HCT116 (cell line): Measurements from ENCODE around the gene TARS1. TPM values are rescaled to one million over a fixed set of nuclear protein-coding genes. Genes with fewer than 3 reads are reported as not detected.

Experiments
- ATAC-seq: fragments of 200-7000 bp; cut with Tn5 transposase; 2 replicates; pipeline ENCODE4 v1.9.1; 2020; ENCODE audit warnings: mild to moderate bottlenecking, moderate library complexity
- BruUV-seq: library from RNA; stranded (reverse); fragments of 400-500 nt; replicated peaks from 2 replicates; lab custom pipeline; 2021; lab: Mats Ljungman, UMichigan
- CTCF ChIA-PET: fragments of 300-600 bp; sonication (Branson Sonifier 250); formaldehyde crosslinking; loops from one replicate; lab custom pipeline; 2021; ENCODE audit warnings: antibody characterized with exemption; lab: Charles Lee
- POLR2A ChIA-PET: fragments of 300-600, 350-600 bp; sonication (Branson Sonifier 250); formaldehyde crosslinking; loops from one replicate; lab custom pipeline; 2021; ENCODE audit warnings: antibody characterized with exemption; lab: Charles Lee
- RAD21 ChIA-PET, 2 experiments: fragments of 300-600 bp; sonication (Branson Sonifier 250); formaldehyde crosslinking; loops; one replicate each; lab custom pipeline; 2023; ENCODE audit warnings: low total read pairs in 2 of 2; ENCODE audit not compliant: uncharacterized antibody in 2 of 2, unreplicated experiment in 2 of 2, low non-redundant PET in 1 of 2; lab: Charles Lee
- DNase-seq: peaks from one replicate; pipeline ENCODE4 v3.0.0-alpha.2; 2010; ENCODE audit warnings: low read depth, low spot score
- H2AFZ ChIP-seq: fragments of 200-600 bp; shearing (Covaris generic), sonication (generic); 2 replicates; pipeline ENCODE4 v1.6.1; 2017; ENCODE audit warnings: low read depth, mixed run types, mixed read lengths, antibody characterized with exemption, low read length; ENCODE audit not compliant: poor library complexity, severe bottlenecking
- H3K27ac ChIP-seq: 2 replicates; pipeline ENCODE4 v1.5.1; 2012; ENCODE audit warnings: low read depth, low read length
- H3K27me3 ChIP-seq: fragments of 200-600 bp; sonication (generic); 2 replicates; pipeline ENCODE4 v1.6.1; 2016; ENCODE audit warnings: mixed run types, low read length, mixed read lengths; ENCODE audit not compliant: insufficient read depth
- H3K36me3 ChIP-seq, 2 experiments: fragments of 200-500 bp in 1 of 2; fragments of 200-600 bp in 1 of 2; sonication (Bioruptor generic) in 1 of 2; sonication (generic) in 1 of 2; 2 replicates each; pipeline versions ENCODE4 v1.5.1 to v1.6.1; 2014 to 2016; ENCODE audit warnings: low read length in 2 of 2, inconsistent platforms in 1 of 2, mixed read lengths in 1 of 2, mixed run types in 1 of 2; ENCODE audit not compliant: insufficient read depth in 2 of 2, control insufficient read depth in 1 of 2
- H3K4me1 ChIP-seq, 2 experiments: fragments of 200-600 bp in 1 of 2; sonication (generic) in 1 of 2; 2 replicates each; pipeline versions ENCODE4 v1.5.1 to v1.6.1; 2012 to 2017; ENCODE audit warnings: low read length in 2 of 2, inconsistent platforms in 1 of 2, mild to moderate bottlenecking in 1 of 2, mixed read lengths in 1 of 2, mixed run types in 1 of 2, moderate library complexity in 1 of 2; ENCODE audit not compliant: insufficient read depth in 2 of 2, control insufficient read depth in 1 of 2
- H3K4me2 ChIP-seq: fragments of 200-600 bp; sonication (generic); 2 replicates; pipeline ENCODE4 v1.6.1; 2017; ENCODE audit warnings: mixed run types, low read length, mixed read lengths
- H3K4me3 ChIP-seq, 2 experiments: fragments of 200-600 bp in 1 of 2; sonication (generic) in 1 of 2; replicated peaks in 1 of 2; 2 replicates each; pipeline ENCODE4 v1.5.1; 2011 to 2016; ENCODE audit warnings: low read length in 2 of 2, control low read depth in 1 of 2, low read depth in 1 of 2, mild to moderate bottlenecking in 1 of 2, mixed read lengths in 1 of 2, mixed run types in 1 of 2
- H3K79me2 ChIP-seq: fragments of 200-600 bp; sonication (generic); 2 replicates; pipeline ENCODE4 v1.6.1; 2017; ENCODE audit warnings: mild to moderate bottlenecking, mixed run types, low read length, moderate library complexity, mixed read lengths; ENCODE audit not compliant: insufficient read depth
- H3K9ac ChIP-seq: fragments of 200-600 bp; sonication (generic); 2 replicates; pipeline ENCODE4 v1.6.1; 2016; ENCODE audit warnings: low read length, mixed read lengths
- H3K9me2 ChIP-seq: fragments of 200-600 bp; sonication (generic), shearing (Covaris generic); 2 replicates; pipeline ENCODE4 v1.6.1; 2017; ENCODE audit warnings: mixed run types, mild to moderate bottlenecking, moderate library complexity; ENCODE audit not compliant: insufficient read depth
- H3K9me3 ChIP-seq, 2 experiments: fragments of 200-500 bp in 1 of 2; fragments of 200-600 bp in 1 of 2; sonication (Bioruptor generic) in 1 of 2; sonication (generic) in 1 of 2; 2 replicates each; pipeline ENCODE4 v1.6.1; 2014 to 2017; ENCODE audit warnings: low read length in 2 of 2, mixed read lengths in 2 of 2, inconsistent platforms in 1 of 2, low read depth in 1 of 2, mild to moderate bottlenecking in 1 of 2, mixed run types in 1 of 2, moderate library complexity in 1 of 2; ENCODE audit not compliant: control insufficient read depth in 1 of 2, insufficient read depth in 1 of 2
- H4K20me1 ChIP-seq: fragments of 200-600 bp; sonication (generic), shearing (Covaris generic); 2 replicates; pipeline ENCODE4 v1.6.1; 2017; ENCODE audit warnings: mixed run types, mild to moderate bottlenecking, moderate library complexity; ENCODE audit not compliant: insufficient read depth
- ATF3 ChIP-seq: IDR thresholded peaks from 2 replicates; pipeline ENCODE4 v1.6.1; 2012
- CBX3 ChIP-seq: IDR thresholded peaks from 2 replicates; pipeline ENCODE4 v1.6.1; 2012; ENCODE audit warnings: low read depth
- CEBPB ChIP-seq: IDR thresholded peaks from 2 replicates; pipeline ENCODE4 v1.6.1; 2012; ENCODE audit warnings: low read depth
- CTCF ChIP-seq, 3 experiments: fragments of 200-600 bp in 1 of 3; sonication (generic) in 1 of 3; IDR thresholded peaks in 2 of 3; conservative IDR thresholded peaks in 1 of 3; 2 replicates each; pipeline ENCODE4 v1.5.1; 2012 to 2017; ENCODE audit warnings: low read depth in 2 of 3, low read length in 2 of 3, antibody characterized with exemption in 1 of 3, borderline replicate concordance in 1 of 3, control low read depth in 1 of 3, mild to moderate bottlenecking in 1 of 3, mixed read lengths in 1 of 3, mixed run types in 1 of 3, moderate library complexity in 1 of 3; ENCODE audit not compliant: insufficient read depth in 1 of 3
- ELF1 ChIP-seq: IDR thresholded peaks from 2 replicates; pipeline ENCODE4 v1.6.1; 2012; ENCODE audit warnings: low read depth, borderline replicate concordance
- EZH2 ChIP-seq: fragments of 200-600 bp; sonication (generic); IDR thresholded peaks from 2 replicates; pipeline ENCODE4 v1.6.1; 2017; ENCODE audit warnings: antibody characterized with exemption, mixed run types
- EZH2phosphoT487 ChIP-seq: fragments of 200-600 bp; IDR thresholded peaks from 2 replicates; pipeline ENCODE4 v1.6.1; 2018; ENCODE audit warnings: antibody characterized with exemption, borderline replicate concordance
- FOSL1 ChIP-seq: IDR thresholded peaks from 2 replicates; pipeline ENCODE4 v1.6.1; 2012; ENCODE audit warnings: low read depth
- RAD21 ChIP-seq: IDR thresholded peaks from 2 replicates; pipeline ENCODE4 v1.6.1; 2012; ENCODE audit warnings: low read depth, mild to moderate bottlenecking
- REST ChIP-seq: IDR thresholded peaks from 2 replicates; pipeline ENCODE4 v1.6.1; 2012; ENCODE audit warnings: low read depth
- SIN3A ChIP-seq: IDR thresholded peaks from 2 replicates; pipeline ENCODE4 v1.6.1; 2012; ENCODE audit warnings: low read depth
- SRF ChIP-seq: IDR thresholded peaks from 2 replicates; pipeline ENCODE4 v1.6.1; 2012; ENCODE audit warnings: low read depth
- YY1 ChIP-seq: IDR thresholded peaks from 2 replicates; pipeline ENCODE4 v1.6.1; 2011; ENCODE audit warnings: low read length, low read depth, moderate library complexity, mild to moderate bottlenecking; ENCODE audit not compliant: insufficient replicate concordance; ENCODE audit errors: extremely low read depth
- ZFX ChIP-seq: fragments of 450-650 bp; IDR thresholded peaks from 2 replicates; pipeline ENCODE4 v1.6.1; 2017
- ZNF274 ChIP-seq: fragments of 200-500 bp; sonication (Bioruptor generic); IDR thresholded peaks from 2 replicates; pipeline ENCODE4 v1.6.1; 2014; ENCODE audit warnings: mild to moderate bottlenecking, low read depth, low read length, inconsistent platforms
- intact Hi-C: fragments of 100-400 bp; cut with micrococcal nuclease; formaldehyde crosslinking; loops from 2 replicates; pipeline ENCODE4 v1.10.0; 2022
- total RNA-seq: library from RNA; stranded (reverse); gene quantifications from one replicate; pipeline ENCODE4 v1.2.1, GENCODE V29; 2021; ENCODE audit not compliant: unreplicated experiment

TARS1 gene
- total RNA-seq, 1 experiment from 2014 or later, result 291 TPM

DNA sequence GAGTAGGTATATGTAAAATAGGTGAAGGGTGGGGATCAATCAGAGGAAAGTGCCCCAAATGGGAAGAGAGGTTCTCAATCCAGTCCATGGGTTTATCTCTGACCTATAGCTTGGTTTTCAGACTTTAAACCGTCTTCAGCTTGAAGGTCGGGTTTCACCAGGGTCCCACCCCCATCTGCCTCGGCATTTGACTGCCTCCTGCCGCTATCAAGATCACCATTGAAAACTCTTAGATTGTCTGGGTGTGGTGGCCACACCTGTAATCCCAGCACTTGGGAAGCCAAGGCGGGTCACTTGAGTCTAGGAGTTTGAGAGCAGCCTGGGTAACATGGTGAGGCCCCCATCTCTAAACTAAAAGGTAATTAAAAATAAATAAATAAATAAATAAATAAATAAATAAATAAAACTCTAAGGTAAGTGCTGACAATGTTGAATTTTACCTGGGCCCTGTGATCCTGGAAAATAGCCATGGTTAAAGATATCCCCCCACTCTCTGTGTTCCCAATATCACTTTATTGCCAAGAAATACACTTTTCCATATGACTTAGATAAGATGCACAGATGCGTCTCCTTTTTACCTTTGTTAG is 48.8 kb downstream of the TARS1 start:
- Histone ChIP-seq H3K4me1 (no peaks in the 10 kb centered on the region), H3K27ac (no peak overlapping the region), H3K79me2 (no peaks in the 10 kb centered on the region), H3K27me3 (no peaks in the 10 kb centered on the region), H3K9ac (no peak overlapping the region), H4K20me1 (no peaks in the 10 kb centered on the region), H3K36me3 (no peaks in the 10 kb centered on the region), H3K9me2 (no peaks in the 10 kb centered on the region), H3K4me2 (no peak overlapping the region), H3K4me3 (no peak overlapping the region), H2AFZ (no peak overlapping the region), H3K9me3 (no peaks in the 10 kb centered on the region)
- CTCF ChIA-PET, result no interaction called here
- POLR2A ChIA-PET, result no interaction called here
- ATAC-seq, result no peak
- intact Hi-C loops, result no loop called here
- no peak for DNase-seq
- RAD21 ChIA-PET, result no interaction called here
- TF ChIP-seq EZH2phosphoT487, result no peak
- TF ChIP-seq ELF1, result no peak
- TF ChIP-seq ATF3, result no peak
- TF ChIP-seq FOSL1, result no peak
- TF ChIP-seq ZNF274, result no peak
- no peak for TF ChIP-seq CEBPB
- no peak for TF ChIP-seq REST
- no peak for TF ChIP-seq SIN3A
- no peak for TF ChIP-seq YY1
- no peak for TF ChIP-seq CBX3
- no peak for TF ChIP-seq RAD21
- no peak for TF ChIP-seq ZFX
- TF ChIP-seq CTCF (IDR thresholded peaks at IDR 0.05 in 2 of 3, conservative IDR thresholded peaks at IDR 0.05 in 1 of 3; ENCODE audit: borderline replicate concordance in 1 of 3, insufficient read depth in 1 of 3, low read depth in 2 of 3, low read length in 2 of 3), result no peak
- no peak for TF ChIP-seq EZH2
- TF ChIP-seq SRF, result no peak
- BruUV-seq, result no TSS peak
